T-helper 2 cell treated with Interferon-gamma antibody and Interleukin-4, amounts not matched to agents 5 μg/mL and 100 μg/mL, for 36 hours (primary cell): ENCODE results near the gene CDPF1.
"Not testable (repeated sequence)": the region's sequence is repeated elsewhere in the genome, so short reads cannot be mapped to it uniquely, and the experiment has no call there.

Experiments used
- DNase-seq: peaks from one replicate; pipeline ENCODE4 v3.0.0; 2021; ENCODE audit warnings: low spot score
- H3K27ac Mint-ChIP-seq: one replicate; pipeline ENCODE4 v1.8.0; 2021; ENCODE audit warnings: mild to moderate bottlenecking, mixed read lengths
- H3K27me3 Mint-ChIP-seq: one replicate; pipeline ENCODE4 v1.8.0; 2021; ENCODE audit warnings: low read depth, mixed read lengths
- H3K36me3 Mint-ChIP-seq: one replicate; pipeline ENCODE4 v1.8.0; 2021; ENCODE audit warnings: low read depth, mixed read lengths
- H3K4me1 Mint-ChIP-seq: one replicate; pipeline ENCODE4 v1.8.0; 2021; ENCODE audit warnings: low read depth, mixed read lengths
- H3K4me3 Mint-ChIP-seq: one replicate; pipeline ENCODE4 v1.8.0; 2022; ENCODE audit warnings: mild to moderate bottlenecking, moderate library complexity, mixed read lengths
- H3K9me3 Mint-ChIP-seq: one replicate; pipeline ENCODE4 v1.8.0; 2021; ENCODE audit warnings: mixed read lengths

Gene CDPF1

GRCh38 chr22:46212195-46212594 is 37.9 kb downstream of the CDPF1 start:
- peaks cover 49% of the 10 kb centered on the region for H3K36me3 Mint-ChIP-seq
- H3K4me3 Mint-ChIP-seq, result no peak overlapping the region
- H3K27ac Mint-ChIP-seq, result no peak overlapping the region
- no peaks in the 10 kb centered on the region for H3K27me3 Mint-ChIP-seq
- no peaks in the 10 kb centered on the region for H3K4me1 Mint-ChIP-seq
- no peak for DNase-seq
- peaks cover 26% of the 10 kb centered on the region for H3K9me3 Mint-ChIP-seq

- H3K4me1 Mint-ChIP-seq, result no peaks in the 10 kb centered on the region
- no peak overlapping the region for H3K27ac Mint-ChIP-seq
- no peak for DNase-seq
- H3K27me3 Mint-ChIP-seq, result no peaks in the 10 kb centered on the region
- H3K36me3 Mint-ChIP-seq, result peaks cover 43% of the 10 kb centered on the region
- no peak overlapping the region for H3K4me3 Mint-ChIP-seq
- peaks cover 26% of the 10 kb centered on the region for H3K9me3 Mint-ChIP-seq
Observed at GRCh38 chr22:46209262-46209661, 40.8 kb downstream of the CDPF1 start.

DNA sequence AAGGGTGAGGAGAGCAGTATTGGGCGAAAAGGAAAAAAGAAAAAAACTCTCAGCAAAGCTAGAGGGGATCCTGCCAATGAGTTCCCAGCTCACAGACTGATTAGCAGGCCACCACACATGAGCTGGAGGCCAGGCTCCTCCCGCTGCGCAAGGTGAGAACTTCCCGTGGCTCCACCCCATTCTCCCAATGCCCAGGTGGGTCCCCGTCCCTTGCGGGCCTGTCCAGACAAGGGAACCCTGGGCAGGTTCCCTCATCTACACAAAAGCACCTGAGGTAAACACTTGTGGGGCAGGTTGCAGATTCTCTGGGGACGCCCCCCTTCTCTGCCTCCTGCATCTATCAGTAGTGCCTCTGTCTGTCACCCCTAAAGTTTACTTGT is 46.5 kb downstream of the CDPF1 start:
- no peak for DNase-seq
- H3K27ac Mint-ChIP-seq, result no peak overlapping the region
- no peak overlapping the region for H3K4me3 Mint-ChIP-seq
- H3K27me3 Mint-ChIP-seq, result no peaks in the 10 kb centered on the region
- no peaks in the 10 kb centered on the region for H3K4me1 Mint-ChIP-seq
- H3K9me3 Mint-ChIP-seq, result peaks cover 2% of the 10 kb centered on the region
- H3K36me3 Mint-ChIP-seq, result peaks cover 5% of the 10 kb centered on the region

- H3K4me3 Mint-ChIP-seq, result no peak overlapping the region
- no peaks in the 10 kb centered on the region for H3K27me3 Mint-ChIP-seq
- H3K27ac Mint-ChIP-seq, result no peak overlapping the region
Observed at GRCh38 chr22:46202897-46203600, 47.0 kb downstream of the CDPF1 start.

GRCh38 chr22:46201059-46201757 is 48.9 kb downstream of the CDPF1 start:
- H3K36me3 Mint-ChIP-seq, result peaks cover 2% of the 10 kb centered on the region
- no peaks in the 10 kb centered on the region for H3K27me3 Mint-ChIP-seq
- no peak overlapping the region for H3K4me3 Mint-ChIP-seq
- H3K27ac Mint-ChIP-seq, result no peak overlapping the region
- no peak for DNase-seq
- H3K9me3 Mint-ChIP-seq, result no peaks in the 10 kb centered on the region
- no peaks in the 10 kb centered on the region for H3K4me1 Mint-ChIP-seq

More at GRCh38 chr22:46202897-46203600, 47.0 kb downstream of the CDPF1 start:
- no peaks in the 10 kb centered on the region for H3K9me3 Mint-ChIP-seq
- no peak for DNase-seq
- H3K36me3 Mint-ChIP-seq, result peaks cover 2% of the 10 kb centered on the region
- H3K4me1 Mint-ChIP-seq, result no peaks in the 10 kb centered on the region

DNA sequence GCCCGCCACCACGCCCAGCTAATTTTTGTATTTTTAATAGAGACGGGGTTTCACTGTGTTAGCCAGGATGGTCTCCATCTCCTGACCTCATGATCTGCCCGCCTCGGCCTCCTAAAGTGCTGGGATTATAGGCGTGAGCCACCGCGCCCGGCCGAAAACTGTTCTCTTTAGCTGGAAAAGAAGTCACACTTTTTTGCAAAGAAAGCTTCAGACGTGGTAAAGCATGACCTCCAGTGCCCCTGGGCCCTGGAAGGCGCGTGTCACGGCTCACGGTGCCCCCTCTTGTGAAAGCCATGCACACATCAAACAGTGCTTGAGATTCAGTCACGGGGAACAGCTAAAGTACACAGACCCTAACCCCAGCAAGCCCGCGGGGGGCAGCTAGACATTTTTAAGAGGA is 51.3 kb downstream of the CDPF1 start:
- not testable (repeated sequence) for H3K4me3 Mint-ChIP-seq, H3K36me3 Mint-ChIP-seq, H3K27ac Mint-ChIP-seq

DNA sequence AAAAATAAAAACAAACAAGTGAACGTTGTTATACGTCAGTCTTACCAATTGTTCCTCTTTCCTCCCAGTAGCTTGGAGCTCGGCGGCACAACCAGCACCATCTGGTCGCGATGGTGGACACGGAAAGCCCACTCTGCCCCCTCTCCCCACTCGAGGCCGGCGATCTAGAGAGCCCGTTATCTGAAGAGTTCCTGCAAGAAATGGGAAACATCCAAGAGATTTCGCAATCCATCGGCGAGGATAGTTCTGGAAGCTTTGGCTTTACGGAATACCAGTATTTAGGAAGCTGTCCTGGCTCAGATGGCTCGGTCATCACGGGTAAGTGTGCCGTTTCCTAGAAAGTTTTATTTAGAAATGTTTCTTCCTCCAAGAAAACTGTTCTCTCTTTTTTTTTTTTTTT is 51.8 kb downstream of the CDPF1 start:
- H3K27me3 Mint-ChIP-seq, result no peaks in the 10 kb centered on the region
- no peak overlapping the region for H3K4me3 Mint-ChIP-seq
- no peak for DNase-seq
- H3K4me1 Mint-ChIP-seq, result no peaks in the 10 kb centered on the region
- H3K27ac Mint-ChIP-seq, result no peak overlapping the region
- no peaks in the 10 kb centered on the region for H3K9me3 Mint-ChIP-seq
- H3K36me3 Mint-ChIP-seq, result peaks cover 2% of the 10 kb centered on the region

More for the DNA sequence above, 51.3 kb downstream of the CDPF1 start:
- H3K9me3 Mint-ChIP-seq, DNase-seq, H3K4me1 Mint-ChIP-seq, H3K27me3 Mint-ChIP-seq: not testable (repeated sequence)

GRCh38 chr22:46196278-46196677 is 53.8 kb downstream of the CDPF1 start:
- peaks cover 2% of the 10 kb centered on the region for H3K36me3 Mint-ChIP-seq

DNA sequence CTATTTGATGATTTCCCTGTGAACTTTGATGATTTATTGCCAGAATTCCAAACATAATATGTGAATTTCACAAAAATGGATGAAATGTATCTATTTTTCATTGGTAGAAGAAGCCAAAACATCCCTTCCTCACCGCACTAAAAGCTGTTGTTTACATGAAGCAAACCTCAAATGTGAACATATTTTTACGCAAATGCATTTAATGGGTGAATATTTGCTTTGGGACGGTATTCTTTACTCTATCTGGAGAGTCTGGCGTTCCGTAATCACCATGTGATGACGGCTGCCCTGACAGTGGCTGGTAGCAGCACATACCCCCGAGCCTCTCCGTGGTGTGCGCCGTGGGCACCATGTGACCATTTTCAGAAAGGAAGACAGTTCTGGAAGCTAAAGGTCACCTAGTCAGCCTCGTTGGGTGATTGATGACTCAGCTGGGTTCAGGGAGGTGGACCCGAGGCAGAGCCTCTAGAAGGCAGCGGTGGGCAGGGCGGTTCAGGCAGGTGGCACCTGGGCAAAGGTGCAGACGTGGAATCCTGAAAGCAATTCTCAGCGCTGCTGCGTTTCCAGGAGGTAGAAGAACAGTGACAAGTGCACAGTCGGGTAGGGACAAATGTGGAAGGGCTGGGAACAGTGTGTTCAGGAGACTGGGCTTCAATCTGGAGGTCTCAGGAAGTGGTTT is 54.5 kb downstream of the CDPF1 start:
- Mint-ChIP-seq H3K27ac (no peak overlapping the region), H3K27me3 (no peaks in the 10 kb centered on the region), H3K4me3 (no peak overlapping the region), H3K36me3 (peaks cover 2% of the 10 kb centered on the region), H3K9me3 (no peaks in the 10 kb centered on the region), H3K4me1 (no peaks in the 10 kb centered on the region)
- DNase-seq, result no peak

More at GRCh38 chr22:46196278-46196677, 53.8 kb downstream of the CDPF1 start:
- H3K27ac Mint-ChIP-seq, result no peak overlapping the region
- H3K9me3 Mint-ChIP-seq, result no peaks in the 10 kb centered on the region
- H3K4me3 Mint-ChIP-seq, result no peak overlapping the region
- H3K4me1 Mint-ChIP-seq, result no peaks in the 10 kb centered on the region
- H3K27me3 Mint-ChIP-seq, result no peaks in the 10 kb centered on the region
- DNase-seq, result no peak
